Nephron (organoid): ENCODE measurements around the gene MUC13.

Source experiments
- H3K27ac Mint-ChIP-seq, 3 experiments: 2 replicates each; pipeline ENCODE4 v1.8.0; 2020; ENCODE audit warnings: mixed read lengths in 3 of 3, mild to moderate bottlenecking in 2 of 3, moderate library complexity in 1 of 3
- H3K27me3 Mint-ChIP-seq: 2 replicates; pipeline ENCODE4 v1.8.0; 2021; ENCODE audit warnings: low read depth, mild to moderate bottlenecking, moderate library complexity, mixed read lengths
- H3K36me3 Mint-ChIP-seq: 2 replicates; pipeline ENCODE4 v1.8.0; 2020; ENCODE audit warnings: low read depth, mixed read lengths
- H3K4me1 Mint-ChIP-seq: 2 replicates; pipeline ENCODE4 v1.8.0; 2020; ENCODE audit warnings: mixed read lengths
- H3K4me3 Mint-ChIP-seq, 3 experiments: 2 replicates each; pipeline ENCODE4 v1.8.0; 2020; ENCODE audit warnings: mild to moderate bottlenecking in 3 of 3, mixed read lengths in 3 of 3, moderate library complexity in 2 of 3
- H3K9me3 Mint-ChIP-seq: 2 replicates; pipeline ENCODE4 v1.8.0; 2020; ENCODE audit warnings: mixed read lengths
- TF ChIP-seq, protein P1 (sequence below), 3 experiments: fragments of 200-600 bp; sonication (generic); IDR thresholded peaks; one replicate each; pipeline ENCODE4 v1.5.0; 2021; ENCODE audit warnings: antibody characterized with exemption in 3 of 3; ENCODE audit not compliant: unreplicated experiment in 3 of 3

Gene MUC13

DNA sequence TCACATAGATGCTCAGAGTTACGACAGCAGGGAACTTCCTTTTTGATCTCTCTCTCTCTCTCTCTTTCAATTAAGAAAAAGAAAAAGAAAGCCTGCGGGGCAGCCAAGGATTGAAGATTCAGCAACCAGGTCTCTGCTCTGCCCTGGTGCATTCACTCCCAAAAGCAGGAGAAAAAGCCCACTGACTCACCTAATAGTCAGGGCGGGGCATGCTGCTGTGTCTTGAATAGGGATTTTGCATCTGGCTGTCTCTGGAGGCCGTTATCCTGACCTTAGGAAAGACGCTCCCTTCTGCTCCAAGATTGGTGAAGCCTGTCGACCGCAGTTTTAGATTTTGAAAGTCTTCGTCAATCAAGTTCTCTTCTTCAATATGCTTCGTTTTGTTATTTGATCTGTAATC, 26.6 kb downstream of the MUC13 start:
- no peaks in the 10 kb centered on the region for H3K9me3 Mint-ChIP-seq
- TF ChIP-seq, protein P1, sequence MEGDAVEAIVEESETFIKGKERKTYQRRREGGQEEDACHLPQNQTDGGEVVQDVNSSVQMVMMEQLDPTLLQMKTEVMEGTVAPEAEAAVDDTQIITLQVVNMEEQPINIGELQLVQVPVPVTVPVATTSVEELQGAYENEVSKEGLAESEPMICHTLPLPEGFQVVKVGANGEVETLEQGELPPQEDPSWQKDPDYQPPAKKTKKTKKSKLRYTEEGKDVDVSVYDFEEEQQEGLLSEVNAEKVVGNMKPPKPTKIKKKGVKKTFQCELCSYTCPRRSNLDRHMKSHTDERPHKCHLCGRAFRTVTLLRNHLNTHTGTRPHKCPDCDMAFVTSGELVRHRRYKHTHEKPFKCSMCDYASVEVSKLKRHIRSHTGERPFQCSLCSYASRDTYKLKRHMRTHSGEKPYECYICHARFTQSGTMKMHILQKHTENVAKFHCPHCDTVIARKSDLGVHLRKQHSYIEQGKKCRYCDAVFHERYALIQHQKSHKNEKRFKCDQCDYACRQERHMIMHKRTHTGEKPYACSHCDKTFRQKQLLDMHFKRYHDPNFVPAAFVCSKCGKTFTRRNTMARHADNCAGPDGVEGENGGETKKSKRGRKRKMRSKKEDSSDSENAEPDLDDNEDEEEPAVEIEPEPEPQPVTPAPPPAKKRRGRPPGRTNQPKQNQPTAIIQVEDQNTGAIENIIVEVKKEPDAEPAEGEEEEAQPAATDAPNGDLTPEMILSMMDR (IDR thresholded peaks at IDR 0.05; ENCODE audit: unreplicated experiment in 3 of 3): no peak
- H3K27me3 Mint-ChIP-seq: peaks cover 23% of the 10 kb centered on the region
- no peak overlapping the region for H3K27ac Mint-ChIP-seq
- H3K4me1 Mint-ChIP-seq: no peaks in the 10 kb centered on the region
- no peak overlapping the region for H3K4me3 Mint-ChIP-seq
- no peaks in the 10 kb centered on the region for H3K36me3 Mint-ChIP-seq

DNA sequence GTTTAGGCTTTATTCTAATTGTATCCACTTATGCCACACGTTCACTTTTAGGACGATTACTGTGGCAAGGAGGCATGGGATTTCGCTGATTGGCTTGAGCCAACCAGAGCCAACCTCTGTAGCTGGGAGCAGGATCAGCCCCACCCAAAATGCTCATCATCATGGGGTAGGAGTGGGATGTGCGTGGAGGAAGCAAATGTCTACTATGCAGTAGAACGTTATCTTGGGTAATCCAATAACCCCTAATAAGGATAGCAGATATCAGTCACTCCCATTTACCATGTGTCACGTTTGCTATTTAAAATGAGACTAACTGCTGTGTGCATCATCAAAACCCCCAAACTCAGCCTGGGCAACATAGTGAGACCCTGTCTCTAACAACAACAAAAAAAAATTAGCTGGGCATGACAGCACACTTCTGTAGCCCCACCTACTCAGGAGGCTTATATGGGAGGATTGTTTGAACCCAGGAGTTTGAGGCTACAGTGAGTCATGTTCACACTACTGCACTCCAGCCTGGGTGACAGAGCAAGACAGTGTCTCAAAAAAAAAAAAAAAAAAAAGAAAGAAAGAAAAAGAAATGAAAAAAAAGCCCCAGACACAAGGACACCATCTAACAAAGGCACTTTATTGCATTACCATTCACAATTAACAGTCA, 29.6 kb downstream of the MUC13 start:
- no peak overlapping the region for H3K4me3 Mint-ChIP-seq
- H3K9me3 Mint-ChIP-seq: no peaks in the 10 kb centered on the region
- H3K4me1 Mint-ChIP-seq: peaks cover 4% of the 10 kb centered on the region
- TF ChIP-seq, protein P1 (IDR thresholded peaks at IDR 0.05; ENCODE audit: unreplicated experiment in 3 of 3): no peak
- H3K36me3 Mint-ChIP-seq: no peaks in the 10 kb centered on the region
- H3K27ac Mint-ChIP-seq: no peak overlapping the region
- peaks cover 34% of the 10 kb centered on the region for H3K27me3 Mint-ChIP-seq

DNA sequence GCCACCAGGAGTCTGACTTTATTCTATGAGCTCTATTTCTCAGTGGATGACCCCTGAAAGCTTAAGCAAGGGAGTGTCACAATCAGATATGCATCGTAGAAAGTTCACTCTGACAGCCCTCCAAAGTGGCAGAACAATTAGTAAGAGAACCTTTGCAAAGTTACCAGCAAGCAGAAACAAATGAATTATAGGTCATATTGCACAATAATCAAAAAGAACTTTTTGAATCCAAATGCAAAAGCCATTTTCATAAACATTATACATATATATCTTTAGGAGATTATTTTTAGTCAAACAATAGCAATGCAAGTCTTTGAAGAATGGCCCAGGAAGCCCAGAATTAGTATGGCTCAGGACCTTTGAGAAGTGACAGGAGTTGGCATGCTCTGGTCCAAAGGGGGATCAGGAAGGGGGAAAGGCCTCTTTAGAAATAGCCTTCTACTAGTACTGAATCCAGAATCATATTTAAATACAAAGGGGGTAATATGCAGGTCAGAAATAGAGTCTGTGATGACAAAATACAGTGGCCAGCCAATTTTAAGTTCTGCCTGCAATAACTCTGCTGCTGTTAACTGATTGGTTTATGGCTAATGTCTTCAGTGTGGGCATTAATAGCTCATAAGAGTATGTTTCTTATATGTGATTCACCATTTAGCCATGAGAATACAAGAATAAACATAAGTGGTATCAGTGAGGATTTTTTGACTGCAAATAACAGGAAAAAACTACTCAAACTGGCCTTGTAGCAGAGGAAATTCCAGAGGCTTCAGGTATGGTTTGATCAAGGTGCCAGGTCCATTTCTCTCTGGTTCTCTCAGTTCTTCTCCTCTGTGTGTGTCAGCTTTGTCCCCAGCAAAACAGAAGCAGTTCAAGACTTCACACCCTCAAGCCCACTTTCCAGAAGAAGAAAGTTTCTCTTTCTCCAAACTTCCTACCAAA, 30.4 kb downstream of the MUC13 start:
- Mint-ChIP-seq H3K9me3 (no peaks in the 10 kb centered on the region), H3K4me1 (peaks cover 4% of the 10 kb centered on the region), H3K27ac (no peak overlapping the region), H3K27me3 (peaks cover 34% of the 10 kb centered on the region), H3K36me3 (no peaks in the 10 kb centered on the region), H3K4me3 (no peak overlapping the region)
- TF ChIP-seq, protein P1 (IDR thresholded peaks at IDR 0.05; ENCODE audit: unreplicated experiment in 3 of 3): no peak

DNA sequence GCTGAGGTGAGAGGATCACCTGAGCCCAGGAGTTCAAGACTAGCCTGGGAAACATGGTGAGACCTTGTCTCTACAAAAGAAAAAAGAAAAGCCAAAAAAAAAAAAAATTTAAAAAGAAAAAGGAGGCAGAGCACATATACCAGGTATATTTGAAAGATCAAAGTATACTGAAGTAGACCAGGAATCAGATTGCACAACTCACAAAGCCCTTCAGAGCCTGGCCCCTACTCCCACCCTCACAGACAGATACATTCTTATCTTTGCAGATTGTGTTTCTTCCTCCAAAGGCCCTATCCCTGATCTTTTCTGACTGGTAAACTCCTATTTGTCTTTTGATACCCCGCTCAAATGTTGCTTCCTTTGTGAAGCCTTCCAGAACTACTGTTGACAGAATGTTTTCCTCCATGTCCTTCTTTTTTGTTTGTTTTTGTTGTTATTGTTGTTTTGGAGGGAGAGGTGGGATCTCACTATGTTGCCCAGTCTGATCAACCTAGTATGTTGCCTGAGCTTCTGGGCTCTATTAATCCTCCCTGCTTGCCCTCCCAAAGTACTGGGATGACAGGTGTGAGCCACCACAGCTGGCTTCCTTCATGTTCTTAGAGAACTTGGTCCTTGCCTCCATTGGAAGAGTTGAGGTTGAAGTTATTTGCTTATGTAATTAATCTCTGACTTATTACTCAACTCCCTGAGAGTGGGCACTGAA, 37.6 kb downstream of the MUC13 start:
- TF ChIP-seq, protein P1 (IDR thresholded peaks at IDR 0.05; ENCODE audit: unreplicated experiment in 3 of 3): no peak
- Mint-ChIP-seq H3K4me1 (peaks cover 9% of the 10 kb centered on the region), H3K4me3 (no peak overlapping the region), H3K36me3 (no peaks in the 10 kb centered on the region), H3K27ac (no peak overlapping the region), H3K9me3 (no peaks in the 10 kb centered on the region), H3K27me3 (peaks cover 4% of the 10 kb centered on the region)

DNA sequence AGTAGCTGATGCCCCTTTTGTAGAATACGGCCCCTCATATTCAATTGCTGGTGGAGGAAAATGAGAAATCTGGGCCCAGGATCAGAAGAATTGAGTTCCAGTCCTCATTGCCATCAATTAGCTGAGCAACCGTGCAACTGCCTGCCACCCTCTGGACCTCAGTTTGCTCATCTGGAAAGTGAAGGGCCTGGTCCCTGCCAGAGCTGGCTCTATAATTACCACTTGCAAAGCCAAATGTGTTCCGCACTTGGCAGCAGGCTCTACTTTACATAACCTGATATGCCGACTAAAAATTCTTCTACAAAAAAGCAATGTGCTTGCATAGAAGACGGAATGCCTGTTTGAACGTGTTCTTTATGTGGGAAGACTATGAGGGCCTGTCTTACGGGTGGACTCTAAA, 38.8 kb downstream of the MUC13 start:
- H3K27ac Mint-ChIP-seq: no peak overlapping the region
- H3K27me3 Mint-ChIP-seq: peaks cover 2% of the 10 kb centered on the region
- H3K4me1 Mint-ChIP-seq: peaks cover 8% of the 10 kb centered on the region
- TF ChIP-seq, protein P1 (IDR thresholded peaks at IDR 0.05; ENCODE audit: unreplicated experiment in 3 of 3): no peak
- no peaks in the 10 kb centered on the region for H3K36me3 Mint-ChIP-seq
- no peaks in the 10 kb centered on the region for H3K9me3 Mint-ChIP-seq
- no peak overlapping the region for H3K4me3 Mint-ChIP-seq
